ENCODE data around the gene RGS19.

The RGS19 gene

DNA sequence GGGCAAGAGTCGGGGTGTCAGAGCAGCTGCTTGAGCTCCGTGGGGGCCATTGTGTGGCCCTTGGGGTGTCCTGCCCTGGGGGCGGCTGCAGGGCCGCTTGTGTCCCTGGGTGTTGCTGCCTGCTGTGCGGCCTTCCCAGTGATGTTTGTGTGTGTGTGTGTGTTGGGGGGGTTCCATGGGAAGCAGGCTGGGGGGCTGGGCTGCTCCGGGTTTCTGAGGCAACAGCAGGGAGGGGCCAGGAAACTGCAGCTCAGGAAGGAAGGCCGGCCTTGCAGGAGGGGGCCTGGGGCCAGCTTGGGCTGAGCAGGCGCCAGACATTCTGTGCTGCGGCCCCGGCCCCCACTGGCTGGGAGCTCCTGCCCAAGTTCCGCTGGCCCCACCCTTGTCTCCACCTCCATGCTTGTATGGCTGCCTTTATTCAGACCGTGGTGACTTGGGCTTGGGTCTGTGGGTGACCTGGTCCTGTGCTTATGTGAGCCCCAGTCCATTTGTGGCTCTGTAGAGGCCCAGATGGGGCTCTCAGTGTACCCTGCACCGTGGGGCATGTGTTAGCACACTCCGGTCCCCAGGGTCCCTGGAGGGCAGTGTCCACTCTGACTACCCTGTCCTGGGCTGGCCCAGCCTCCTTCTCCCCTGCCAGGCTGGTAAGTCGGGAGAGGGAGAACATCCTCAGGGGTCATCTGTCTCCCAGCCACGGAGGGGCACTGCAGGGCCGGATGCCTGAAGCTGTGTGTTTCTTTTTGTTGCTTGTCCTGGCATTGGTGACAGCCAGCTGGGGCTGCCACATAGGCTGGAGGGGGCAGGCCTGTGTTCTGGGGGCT, 25.3 kb downstream of the RGS19 start:
- no peak for TF ChIP-seq TAF1 (IDR thresholded peaks at IDR 0.05; ENCODE audit: borderline replicate concordance, low read depth, low read length)
- no peak for FAIRE-seq
- no peak for DNase-seq (ENCODE audit: insufficient read length)

DNA sequence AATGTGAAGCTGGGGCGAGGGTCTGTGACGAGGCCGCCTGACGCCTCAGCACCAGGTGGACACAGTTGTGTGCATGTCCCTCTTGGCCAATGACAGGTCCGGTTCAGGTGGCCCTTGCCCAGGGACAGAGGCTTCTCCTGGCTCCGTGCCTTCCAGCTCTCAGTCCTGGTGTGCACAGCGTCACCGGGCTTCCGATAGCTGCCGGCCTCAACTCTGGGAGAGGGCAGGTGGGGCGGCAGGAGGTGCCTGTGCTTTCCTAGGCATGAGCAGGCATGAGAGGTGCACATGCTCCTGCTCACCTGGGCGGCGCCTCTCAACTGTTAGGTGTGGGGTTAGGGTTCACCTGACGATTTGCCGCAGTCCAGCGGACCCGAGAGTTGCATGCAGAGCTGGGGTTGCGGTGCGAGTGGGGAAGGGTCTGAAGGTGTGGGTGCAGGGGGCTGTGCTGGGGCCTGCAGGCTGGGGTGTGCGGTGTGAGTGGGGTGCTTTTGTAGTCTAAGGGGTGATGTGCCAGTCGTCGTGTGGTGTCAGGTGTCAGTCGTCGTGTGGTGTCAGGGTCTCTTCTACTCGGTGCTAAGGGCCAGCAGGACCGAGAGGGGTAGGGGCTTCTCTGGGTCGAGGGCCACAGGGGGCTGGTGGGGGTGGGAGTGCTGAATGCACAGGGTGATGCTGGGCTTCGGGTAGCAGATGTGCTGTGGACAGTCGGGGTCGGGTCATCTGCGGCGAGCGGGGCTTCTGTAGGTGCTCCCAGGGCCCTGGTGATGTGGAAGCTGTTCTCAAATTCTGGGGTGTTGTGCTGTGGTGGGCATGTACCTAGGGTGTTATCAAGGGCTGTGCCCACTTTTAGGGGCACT, 26.1 kb downstream of the RGS19 start:
- DNase-seq (ENCODE audit: insufficient read length) (no peak), FAIRE-seq (no peak)
- TF ChIP-seq POLR2AphosphoS5 (IDR thresholded peaks at IDR 0.05; ENCODE audit: low read depth, low read length) (no peak), POLR2A (IDR thresholded peaks at IDR 0.05; ENCODE audit: low read depth, low read length) (no peak), TAF1 (IDR thresholded peaks at IDR 0.05; ENCODE audit: borderline replicate concordance, low read depth, low read length) (no peak)

DNA sequence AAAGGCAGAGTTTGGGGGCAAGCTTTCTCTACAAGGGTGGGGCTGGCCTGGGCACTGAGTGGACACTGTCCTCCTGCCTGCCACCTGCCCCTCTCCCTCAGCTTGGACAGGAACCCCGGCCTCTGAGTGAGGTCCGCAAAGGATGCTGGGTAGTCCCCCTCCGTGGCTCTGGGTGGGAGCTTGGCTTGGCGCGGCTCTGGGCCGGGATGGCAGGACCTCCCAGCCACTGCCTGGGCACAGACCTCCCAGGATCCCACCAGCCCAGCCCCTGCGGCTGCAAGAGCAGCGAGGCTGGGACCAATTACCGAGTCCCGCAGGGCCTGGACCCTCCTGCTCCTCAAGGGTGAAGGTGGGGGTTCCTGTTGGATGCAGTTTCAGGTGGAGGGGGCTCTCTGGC, 27.0 kb downstream of the RGS19 start:
- DNase-seq (ENCODE audit: insufficient read length) (no peak), FAIRE-seq (no peak)
- no peak for TF ChIP-seq POLR2A (IDR thresholded peaks at IDR 0.05; ENCODE audit: low read depth, low read length)
- TF ChIP-seq POLR2AphosphoS5 (IDR thresholded peaks at IDR 0.05; ENCODE audit: low read depth, low read length): no peak
- no peak for TF ChIP-seq TAF1 (IDR thresholded peaks at IDR 0.05; ENCODE audit: borderline replicate concordance, low read depth, low read length)

DNA sequence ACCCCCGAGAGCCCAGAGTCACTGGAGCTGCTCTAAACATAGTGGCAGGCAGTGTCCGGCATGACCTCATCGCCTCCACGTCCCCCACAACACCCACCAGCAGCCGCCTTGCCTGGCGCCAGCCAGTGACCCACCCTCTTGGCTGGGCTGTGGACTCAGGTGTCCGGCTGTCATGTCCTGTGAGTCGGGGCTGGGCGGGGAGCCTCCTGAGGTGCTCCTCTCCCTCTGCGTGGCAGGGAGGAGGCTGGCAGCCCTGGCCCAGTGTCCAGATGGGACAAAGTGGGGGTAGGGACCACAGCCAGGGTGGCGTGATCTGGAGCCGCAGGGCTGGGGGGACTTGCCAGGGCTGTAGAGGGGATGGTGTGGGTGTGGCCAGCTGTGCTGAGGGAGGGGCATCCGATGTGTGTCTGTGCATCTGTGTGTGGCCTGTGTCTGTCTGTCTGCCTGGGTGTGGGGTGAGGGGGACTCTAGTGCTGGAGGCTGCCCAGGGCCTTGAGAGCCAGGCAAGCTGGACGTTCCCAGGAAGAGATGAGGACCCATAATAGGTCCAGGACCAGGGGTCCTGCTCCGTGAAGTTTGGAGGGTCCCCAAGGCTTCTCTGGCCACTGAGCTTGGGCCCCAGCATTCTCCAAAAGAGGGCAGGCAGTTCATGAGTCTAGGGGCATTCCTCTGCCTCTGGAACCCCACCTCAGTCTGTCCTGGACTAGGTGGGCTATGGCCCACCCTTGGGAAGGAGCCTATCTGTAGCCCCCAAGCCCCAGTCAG, 27.6 kb downstream of the RGS19 start:
- FAIRE-seq (no peak), DNase-seq (ENCODE audit: insufficient read length) (no peak)
- TF ChIP-seq POLR2AphosphoS5 (IDR thresholded peaks at IDR 0.05; ENCODE audit: low read depth, low read length) (no peak), TAF1 (IDR thresholded peaks at IDR 0.05; ENCODE audit: borderline replicate concordance, low read depth, low read length) (no peak), POLR2A (IDR thresholded peaks at IDR 0.05; ENCODE audit: low read depth, low read length) (no peak)

DNA sequence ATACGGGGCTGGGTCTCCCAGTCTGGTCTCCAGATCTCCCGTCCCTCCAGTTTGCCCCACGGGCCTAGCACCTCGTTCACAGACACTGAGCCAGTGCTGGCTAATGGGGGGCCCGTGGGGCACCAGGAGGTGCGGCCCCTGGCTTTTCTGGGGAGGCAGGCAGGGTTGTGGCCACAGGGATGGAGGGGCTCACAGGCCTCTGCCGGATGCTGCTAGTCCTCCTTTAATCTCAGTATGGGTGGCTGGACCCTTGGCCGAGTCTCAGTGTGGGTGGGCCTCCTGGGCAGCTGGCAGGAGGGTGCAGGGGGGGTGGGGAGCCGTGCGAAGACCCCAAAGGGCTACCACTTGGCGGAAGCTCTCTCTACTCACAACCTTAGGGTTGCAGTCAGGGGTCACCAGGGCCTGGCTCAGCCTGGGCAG, 28.3 kb downstream of the RGS19 start:
- FAIRE-seq: no peak
- TF ChIP-seq POLR2A (IDR thresholded peaks at IDR 0.05; ENCODE audit: low read depth, low read length) (no peak), POLR2AphosphoS5 (IDR thresholded peaks at IDR 0.05; ENCODE audit: low read depth, low read length) (no peak), TAF1 (IDR thresholded peaks at IDR 0.05; ENCODE audit: borderline replicate concordance, low read depth, low read length) (no peak)
- no peak for DNase-seq (ENCODE audit: insufficient read length)

DNA sequence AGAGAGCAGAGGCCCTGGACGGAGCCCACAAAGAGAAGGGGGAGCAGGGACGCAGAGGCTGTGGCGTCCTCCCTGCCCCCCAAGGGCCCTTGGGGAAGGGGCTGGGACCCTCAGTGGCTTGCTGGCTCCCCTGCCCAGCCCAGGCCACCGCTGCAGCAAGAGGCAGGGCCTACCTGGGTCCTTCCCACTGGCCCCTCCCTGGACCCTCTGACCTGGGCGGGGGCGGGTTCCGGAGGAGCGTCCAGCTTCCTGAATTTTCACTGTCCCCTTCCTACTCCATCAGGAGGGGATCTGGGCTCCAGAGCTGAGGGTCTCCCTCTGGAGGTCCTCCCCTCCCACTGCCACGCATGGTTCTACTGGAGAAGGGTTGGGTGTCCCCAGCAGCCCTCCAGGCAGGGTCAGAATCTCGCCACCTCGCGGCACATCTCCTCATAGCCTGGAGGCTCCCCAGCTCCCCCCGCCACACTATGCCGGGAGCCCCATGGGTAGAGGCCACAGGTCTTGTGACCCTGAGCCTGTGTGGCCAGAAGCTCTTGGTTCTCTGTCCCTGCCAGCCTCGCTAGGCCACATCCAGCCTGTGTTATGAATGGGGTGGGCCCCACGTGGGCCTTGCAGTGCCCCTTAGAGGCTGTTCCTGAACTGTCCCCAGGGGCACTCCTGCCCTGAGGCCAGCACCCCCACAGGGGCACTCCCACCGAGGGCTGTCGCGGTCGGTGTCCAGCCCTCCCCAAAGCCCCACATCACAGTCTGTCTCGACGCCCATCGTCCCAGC, 28.9 kb downstream of the RGS19 start:
- DNase-seq (ENCODE audit: insufficient read length) (no peak), FAIRE-seq (no peak)

DNA sequence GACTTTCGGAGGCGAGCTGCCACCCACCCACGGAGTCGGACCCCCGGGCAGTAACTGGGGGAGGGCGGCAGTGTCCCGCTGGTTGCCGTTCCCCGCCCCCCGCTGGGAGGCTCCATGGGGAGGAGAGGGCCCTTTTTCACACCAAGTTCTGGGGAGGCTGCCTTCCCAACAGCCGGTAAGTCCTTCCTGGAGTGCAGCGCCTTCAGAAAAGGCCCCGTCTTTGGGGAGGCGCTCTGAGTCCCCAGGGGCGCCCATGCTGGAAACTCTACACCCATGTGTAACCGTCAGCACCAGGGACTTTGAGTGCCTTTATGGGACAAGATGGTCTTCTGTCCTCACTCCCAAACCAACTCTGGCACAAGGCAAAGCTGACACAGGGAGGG, 29.4 kb downstream of the RGS19 start:
- DNase-seq (ENCODE audit: insufficient read length): no peak

More for the DNA sequence above, 28.9 kb downstream of the RGS19 start:
- TF ChIP-seq POLR2A (IDR thresholded peaks at IDR 0.05; ENCODE audit: low read depth, low read length): no peak
- TF ChIP-seq TAF1 (IDR thresholded peaks at IDR 0.05; ENCODE audit: borderline replicate concordance, low read depth, low read length): no peak
- TF ChIP-seq POLR2AphosphoS5 (IDR thresholded peaks at IDR 0.05; ENCODE audit: low read depth, low read length): no peak

DNA sequence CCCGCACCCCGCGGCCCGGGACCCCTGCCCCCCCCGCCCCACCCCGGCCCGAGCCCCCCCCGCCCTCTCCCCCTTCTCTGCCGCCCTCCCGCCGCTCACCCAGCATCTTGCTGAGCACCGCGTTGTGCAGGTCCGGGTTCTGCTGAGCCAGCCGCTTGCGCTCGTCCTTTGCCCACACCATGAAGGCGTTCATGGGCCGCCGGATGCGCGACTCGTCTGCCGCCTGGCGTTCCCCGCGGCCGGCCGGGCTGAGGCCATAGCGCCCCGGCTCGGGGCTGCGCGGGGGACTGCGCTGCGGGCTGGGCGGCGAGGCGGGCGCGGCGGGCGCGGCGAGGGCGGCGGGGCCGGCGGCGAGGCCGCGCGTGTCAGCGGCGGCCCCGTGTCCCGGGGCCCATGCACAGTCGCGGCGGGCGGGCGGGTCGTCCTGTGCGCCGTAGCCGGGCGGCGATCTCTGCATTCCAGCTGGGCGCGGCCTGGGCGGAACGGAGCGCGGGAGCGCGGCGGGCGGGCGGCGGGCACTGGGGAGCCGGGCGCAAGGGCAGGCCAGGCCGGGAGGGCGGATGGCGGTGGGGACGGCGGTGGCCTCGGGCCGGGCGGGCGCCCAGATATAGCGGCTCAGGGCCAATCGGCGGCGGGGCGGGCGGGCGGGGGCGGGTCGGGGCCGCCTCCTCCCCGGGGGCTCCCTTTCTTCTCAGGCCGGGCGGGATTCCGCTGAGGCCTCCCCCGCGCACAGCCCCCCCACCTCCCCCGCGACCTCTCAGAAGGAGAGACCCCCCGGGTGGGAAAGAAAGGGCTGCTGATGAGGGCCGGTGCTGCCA, 30.0 kb downstream of the RGS19 start, which contains the start of gene SOX18:
Gene SOX18, minus strand, starts transcription at position 580 of the 818 bp plus-strand sequence. Its CDS starts 123 bp downstream, at position 457.
- TF ChIP-seq POLR2AphosphoS5 (IDR thresholded peaks at IDR 0.05; ENCODE audit: low read depth, low read length) (no peak), TAF1 (IDR thresholded peaks at IDR 0.05; ENCODE audit: borderline replicate concordance, low read depth, low read length) (no peak), POLR2A (IDR thresholded peaks at IDR 0.05; ENCODE audit: low read depth, low read length) (no peak)
- DNase-seq (ENCODE audit: insufficient read length) (no peak), FAIRE-seq (no peak)

More for the DNA sequence above, 29.4 kb downstream of the RGS19 start:
- FAIRE-seq: no peak
- TF ChIP-seq POLR2AphosphoS5 (IDR thresholded peaks at IDR 0.05; ENCODE audit: low read depth, low read length) (no peak), POLR2A (IDR thresholded peaks at IDR 0.05; ENCODE audit: low read depth, low read length) (no peak), TAF1 (IDR thresholded peaks at IDR 0.05; ENCODE audit: borderline replicate concordance, low read depth, low read length) (no peak)

DNA sequence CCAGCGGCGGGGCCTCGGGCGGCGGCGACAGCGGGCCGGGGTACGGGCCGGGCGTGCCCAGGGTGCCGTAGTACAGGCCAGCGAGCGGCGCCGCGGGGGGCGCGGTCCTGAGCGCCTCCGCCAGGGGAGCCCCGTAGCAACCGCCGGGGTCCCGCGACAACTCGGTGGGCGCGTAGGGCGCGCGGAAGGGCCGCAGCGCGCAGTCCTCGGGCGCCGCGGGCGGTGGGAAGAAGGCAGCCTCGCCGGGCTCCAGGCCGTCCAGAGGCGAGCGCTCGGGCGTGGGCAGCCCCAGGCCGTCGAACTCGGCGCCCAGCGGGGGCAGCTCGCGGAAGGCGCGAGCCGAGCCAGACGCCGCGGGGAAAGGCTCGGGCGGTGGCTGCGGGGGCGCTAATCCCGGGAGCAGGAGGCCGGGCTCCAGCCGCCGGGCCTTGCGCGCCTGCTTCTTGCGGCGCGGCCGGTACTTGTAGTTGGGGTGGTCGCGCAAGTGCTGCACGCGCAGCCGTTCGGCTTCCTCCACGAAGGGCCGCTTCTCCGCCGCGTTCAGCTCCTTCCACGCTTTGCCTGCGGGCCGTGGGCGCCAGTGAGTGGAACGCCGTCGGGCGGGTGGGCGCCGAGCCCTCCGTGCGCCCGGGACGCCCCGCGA, 30.8 kb downstream of the RGS19 start:
- no peak for TF ChIP-seq TAF1 (IDR thresholded peaks at IDR 0.05; ENCODE audit: borderline replicate concordance, low read depth, low read length)
- TF ChIP-seq POLR2AphosphoS5 (IDR thresholded peaks at IDR 0.05; ENCODE audit: low read depth, low read length): no peak
- no peak for TF ChIP-seq POLR2A (IDR thresholded peaks at IDR 0.05; ENCODE audit: low read depth, low read length)
- no peak for FAIRE-seq
- no peak for DNase-seq (ENCODE audit: insufficient read length)
